Suprapubic skin (tissue), 4 donors: ENCODE results near the gene MYH10.

Experiments
- CTCF ChIP-seq, 2 donors: fragments of 200-600 bp in 1 of 2; fragments of 450-650 bp in 1 of 2; sonication (generic) in 1 of 2; IDR thresholded peaks; one replicate each; pipeline ENCODE4 v1.5.1; 2016 to 2019; ENCODE audit warnings: antibody characterized with exemption in 2 of 2, mild to moderate bottlenecking in 1 of 2, moderate library complexity in 1 of 2
- POLR2A ChIP-seq, 2 donors: fragments of 450-650 bp; IDR thresholded peaks; one replicate each; pipeline ENCODE4 v1.6.1; 2017; ENCODE audit warnings: antibody characterized with exemption in 2 of 2, mild to moderate bottlenecking in 2 of 2, moderate library complexity in 2 of 2
- POLR2AphosphoS5 ChIP-seq, 3 donors: sonication (generic); formaldehyde crosslinking; IDR thresholded peaks; one replicate each; pipeline ENCODE4 v1.6.1; 2017; ENCODE audit warnings: antibody characterized with exemption in 3 of 3

GRCh38 chr17:8468980-8469379 lies 161.5 kb downstream of the MYH10 start:
- no peak for TF ChIP-seq CTCF (IDR thresholded peaks at IDR 0.05)
- TF ChIP-seq POLR2AphosphoS5 (IDR thresholded peaks at IDR 0.05): no peak
- TF ChIP-seq POLR2A (IDR thresholded peaks at IDR 0.05): no peak
